ENCODE data around the gene SNPH. TPM values are rescaled to one million over a fixed set of nuclear protein-coding genes. Genes with fewer than 3 reads are reported as not detected.

The SNPH gene
- total RNA-seq, 2 experiments from 2014 or later: 12.8 to 13.0 TPM

GRCh38 chr20:1331101-1331500 lies 65.0 kb downstream of the SNPH start:
- DNase-seq (peak in 1 of 14 experiments; percentile 8), ATAC-seq (ENCODE audit: poor library complexity) (no peak)
- no peak for TF ChIP-seq CTCF (IDR thresholded peaks at IDR 0.05)
- CTCF ChIA-PET: no interaction called here
- Histone ChIP-seq H3K36me3 (ENCODE audit: insufficient read depth, low read length) (peaks cover 33% of the 10 kb centered on the region), H3K4me1 (ENCODE audit: insufficient read depth, low read length) (peaks cover 43% of the 10 kb centered on the region), H3K4me3 (ENCODE audit: low read length) (no peak overlapping the region), H3K9me3 (ENCODE audit: control insufficient read depth in 1 of 2, insufficient read depth in 1 of 2, low read length in 2 of 2) (no peaks in the 10 kb centered on the region), H3K27me3 (ENCODE audit: control insufficient read depth in 1 of 2, insufficient read depth in 2 of 2, low read length in 2 of 2) (no peaks in the 10 kb centered on the region), H3K27ac (ENCODE audit: low read depth in 1 of 2, low read length in 2 of 2) (peak overlapping the region in 1 of 2 donors; percentile 32)
- Mint-ChIP-seq H3K27ac (no peak overlapping the region), H3K27me3 (no peaks in the 10 kb centered on the region), H3K9me3 (no peaks in the 10 kb centered on the region), H3K4me3 (no peak overlapping the region), H3K4me1 (ENCODE audit: low read depth) (peaks cover 47% of the 10 kb centered on the region), H3K36me3 (ENCODE audit: low read depth) (peaks cover 40% of the 10 kb centered on the region)
- intact Hi-C loops (cut with DNase I, micrococcal nuclease): no loop called here
- POLR2A ChIA-PET: interaction anchor here (0.9 kb wide), 1 partner anchor 61 kb away, joined by 3 read pairs; the partner anchor contains the start of gene FKBP1A

DNA sequence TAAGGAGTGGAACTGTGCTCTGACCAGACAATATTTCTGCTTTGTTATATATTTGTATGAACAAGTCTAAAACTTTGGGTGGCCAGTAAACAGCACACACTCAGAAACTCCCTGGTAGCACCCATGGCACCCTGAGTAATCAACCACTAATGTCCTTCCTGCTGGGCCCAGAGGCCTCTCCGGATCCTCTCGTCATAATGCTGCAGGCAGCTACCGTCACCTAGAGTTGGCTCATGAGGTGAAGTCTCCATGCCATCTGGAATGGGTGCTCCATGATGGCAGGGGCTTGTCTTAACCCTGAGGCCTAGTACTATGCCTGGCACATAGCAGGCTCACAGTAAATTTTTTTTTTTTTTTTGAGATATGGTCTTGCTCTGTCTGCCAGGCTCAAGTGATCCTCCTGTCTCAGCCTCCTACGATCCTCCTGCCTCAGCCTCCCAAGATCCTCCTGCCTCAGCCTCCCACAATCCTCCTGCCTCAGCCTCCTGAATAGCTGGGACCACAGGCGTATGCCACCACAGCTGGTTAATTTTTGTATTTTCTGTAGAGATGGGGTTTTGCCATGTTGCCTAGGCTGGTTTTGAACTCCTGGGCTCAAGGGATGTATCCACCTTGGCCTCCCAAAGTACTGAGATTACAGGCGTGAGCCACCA lies 65.8 kb downstream of the SNPH start:
- no peaks in the 10 kb centered on the region for H3K27me3 Mint-ChIP-seq
- H3K9me3 Mint-ChIP-seq: no peaks in the 10 kb centered on the region
- no peak overlapping the region for H3K4me3 ChIP-seq (ENCODE audit: low read length)
- CTCF ChIA-PET: no interaction called here
- no peak overlapping the region for H3K27ac Mint-ChIP-seq
- ATAC-seq (ENCODE audit: poor library complexity) (no peak), DNase-seq (peak in 1 of 14 experiments; percentile 1)
- no peaks in the 10 kb centered on the region for H3K27me3 ChIP-seq (ENCODE audit: control insufficient read depth in 1 of 2, insufficient read depth in 2 of 2, low read length in 2 of 2)
- POLR2A ChIA-PET: no interaction called here
- H3K9me3 ChIP-seq (ENCODE audit: control insufficient read depth in 1 of 2, insufficient read depth in 1 of 2, low read length in 2 of 2): no peaks in the 10 kb centered on the region
- H3K36me3 ChIP-seq (ENCODE audit: insufficient read depth, low read length): peaks cover 33% of the 10 kb centered on the region
- intact Hi-C loops (cut with DNase I, micrococcal nuclease): no loop called here
- peaks cover 40% of the 10 kb centered on the region for H3K4me1 ChIP-seq (ENCODE audit: insufficient read depth, low read length)
- peaks cover 40% of the 10 kb centered on the region for H3K36me3 Mint-ChIP-seq (ENCODE audit: low read depth)
- no peak overlapping the region for H3K4me3 Mint-ChIP-seq
- TF ChIP-seq CTCF (IDR thresholded peaks at IDR 0.05): no peak
- no peak overlapping the region for H3K27ac ChIP-seq (ENCODE audit: low read depth in 1 of 2, low read length in 2 of 2)
- peaks cover 55% of the 10 kb centered on the region for H3K4me1 Mint-ChIP-seq (ENCODE audit: low read depth)

GRCh38 chr20:1332749-1333300 lies 66.7 kb downstream of the SNPH start:
- intact Hi-C loops (cut with DNase I, micrococcal nuclease): no loop called here
- Histone ChIP-seq H3K4me1 (ENCODE audit: insufficient read depth, low read length) (peaks cover 33% of the 10 kb centered on the region), H3K27ac (ENCODE audit: low read depth in 1 of 2, low read length in 2 of 2) (no peak overlapping the region), H3K4me3 (ENCODE audit: low read length) (no peak overlapping the region), H3K9me3 (ENCODE audit: control insufficient read depth in 1 of 2, insufficient read depth in 1 of 2, low read length in 2 of 2) (no peaks in the 10 kb centered on the region), H3K27me3 (ENCODE audit: control insufficient read depth in 1 of 2, insufficient read depth in 2 of 2, low read length in 2 of 2) (no peaks in the 10 kb centered on the region), H3K36me3 (ENCODE audit: insufficient read depth, low read length) (peaks cover 33% of the 10 kb centered on the region)
- Mint-ChIP-seq H3K27ac (no peak overlapping the region), H3K4me3 (no peak overlapping the region), H3K36me3 (ENCODE audit: low read depth) (peaks cover 40% of the 10 kb centered on the region), H3K9me3 (no peaks in the 10 kb centered on the region), H3K27me3 (no peaks in the 10 kb centered on the region), H3K4me1 (ENCODE audit: low read depth) (peaks cover 64% of the 10 kb centered on the region)
- CTCF ChIA-PET: interaction anchor here (0.5 kb wide), 1 partner anchor 34 kb away, joined by 3 read pairs; no protein-coding TSS in a partner anchor
- POLR2A ChIA-PET: no interaction called here
- ATAC-seq (ENCODE audit: poor library complexity): no peak
- no peak for TF ChIP-seq CTCF (IDR thresholded peaks at IDR 0.05)
- no peak for DNase-seq

Measured in CD4-positive, alpha-beta T cell (primary cell).